H9 (cell line): ENCODE results near the gene SPDL1. TPM values are rescaled to one million over a fixed set of nuclear protein-coding genes. Genes with fewer than 3 reads are reported as not detected.

Source experiments
- DNase-seq: peaks from one replicate; pipeline ENCODE4 v3.0.0-alpha.2; 2017
- H2AFZ ChIP-seq: one replicate; pipeline ENCODE4 v1.6.1; 2013; ENCODE audit warnings: mild to moderate bottlenecking, low read length, control low read depth, moderate library complexity
- H2AK5ac ChIP-seq: 2 replicates; pipeline ENCODE4 v1.6.1; 2013; ENCODE audit warnings: low read length, control low read depth, mixed read lengths; ENCODE audit not compliant: insufficient read length
- H2BK120ac ChIP-seq: one replicate; pipeline ENCODE4 v1.6.1; 2013; ENCODE audit warnings: low read depth, mild to moderate bottlenecking, low read length, control low read depth, inconsistent platforms; ENCODE audit not compliant: poor library complexity, severe bottlenecking
- H2BK12ac ChIP-seq: 2 replicates; pipeline ENCODE4 v1.6.1; 2013; ENCODE audit warnings: low read length, control low read depth, mixed read lengths, low read depth; ENCODE audit not compliant: insufficient read length
- H2BK15ac ChIP-seq: 2 replicates; pipeline ENCODE4 v1.6.1; 2013; ENCODE audit warnings: low read depth, low read length, control low read depth
- H2BK20ac ChIP-seq: one replicate; pipeline ENCODE4 v1.6.1; 2013; ENCODE audit warnings: low read depth, mild to moderate bottlenecking, low read length, control low read depth, inconsistent platforms; ENCODE audit not compliant: poor library complexity, severe bottlenecking
- H2BK5ac ChIP-seq: 2 replicates; pipeline ENCODE4 v1.6.1; 2013; ENCODE audit warnings: low read length, control low read depth, mixed read lengths; ENCODE audit not compliant: insufficient read length
- H3K14ac ChIP-seq: 2 replicates; pipeline ENCODE4 v1.6.1; 2013; ENCODE audit warnings: low read length, control low read depth; ENCODE audit not compliant: insufficient read depth
- H3K18ac ChIP-seq: 2 replicates; pipeline ENCODE4 v1.6.1; 2013; ENCODE audit warnings: low read depth, mild to moderate bottlenecking, mixed read lengths, low read length, control low read depth; ENCODE audit not compliant: insufficient read length
- H3K23ac ChIP-seq: 2 replicates; pipeline ENCODE4 v1.6.1; 2013; ENCODE audit warnings: low read length, control low read depth, mixed read lengths, low read depth; ENCODE audit not compliant: insufficient read length
- H3K23me2 ChIP-seq: 2 replicates; pipeline ENCODE4 v1.6.1; 2013; ENCODE audit warnings: low read depth, mild to moderate bottlenecking, mixed read lengths, low read length, control low read depth; ENCODE audit not compliant: insufficient read length, poor library complexity, severe bottlenecking
- H3K27ac ChIP-seq: 2 replicates; pipeline ENCODE4 v1.5.1; 2013; ENCODE audit warnings: low read length, control low read depth, mixed read lengths, low read depth; ENCODE audit not compliant: insufficient read length
- H3K27me3 ChIP-seq: 2 replicates; pipeline ENCODE4 v1.6.1; 2013; ENCODE audit warnings: low read length, control low read depth, inconsistent platforms; ENCODE audit not compliant: insufficient read depth
- H3K4ac ChIP-seq: 2 replicates; pipeline ENCODE4 v1.6.1; 2013; ENCODE audit warnings: low read depth, mild to moderate bottlenecking, control low read depth, inconsistent platforms, low read length, moderate library complexity
- H3K4me1 ChIP-seq: 2 replicates; pipeline ENCODE4 v1.6.1; 2013; ENCODE audit warnings: low read length, control low read depth, inconsistent platforms; ENCODE audit not compliant: insufficient read depth
- H3K4me2 ChIP-seq: 2 replicates; pipeline ENCODE4 v1.6.1; 2013; ENCODE audit warnings: low read length, control low read depth, mixed read lengths; ENCODE audit not compliant: insufficient read length, insufficient read depth
- H3K56ac ChIP-seq: 2 replicates; pipeline ENCODE4 v1.6.1; 2013; ENCODE audit warnings: low read depth, mild to moderate bottlenecking, mixed read lengths, low read length, control low read depth; ENCODE audit not compliant: insufficient read length
- H3K79me1 ChIP-seq: 2 replicates; pipeline ENCODE4 v1.6.1; 2013; ENCODE audit warnings: low read depth, mild to moderate bottlenecking, moderate library complexity, low read length, control low read depth, inconsistent platforms; ENCODE audit not compliant: insufficient read depth, poor library complexity, severe bottlenecking
- H3K79me2 ChIP-seq: 2 replicates; pipeline ENCODE4 v1.6.1; 2013; ENCODE audit warnings: low read length, control low read depth, inconsistent platforms; ENCODE audit not compliant: insufficient read depth
- H3K9ac ChIP-seq: 2 replicates; pipeline ENCODE4 v1.6.1; 2013; ENCODE audit warnings: low read length, control low read depth, mixed read lengths; ENCODE audit not compliant: insufficient read length; ENCODE audit errors: extremely low read depth
- H3K9me3 ChIP-seq: one replicate; pipeline ENCODE4 v1.6.1; 2013; ENCODE audit warnings: low read depth, low read length, inconsistent platforms; ENCODE audit not compliant: control insufficient read depth
- H3T11ph ChIP-seq: one replicate; pipeline ENCODE4 v1.6.1; 2013; ENCODE audit warnings: mild to moderate bottlenecking, low read length, control low read depth, inconsistent platforms
- H4K20me1 ChIP-seq: one replicate; pipeline ENCODE4 v1.6.1; 2013; ENCODE audit not compliant: control insufficient read depth, insufficient read length, insufficient read depth
- H4K5ac ChIP-seq: 2 replicates; pipeline ENCODE4 v1.6.1; 2013; ENCODE audit warnings: low read depth, mild to moderate bottlenecking, mixed read lengths, low read length, control low read depth; ENCODE audit not compliant: insufficient read length
- H4K8ac ChIP-seq: replicated peaks from 2 replicates; pipeline ENCODE4 v1.6.1; 2013; ENCODE audit warnings: low read length, control low read depth, mixed read lengths, low read depth; ENCODE audit not compliant: insufficient read length
- H4K91ac ChIP-seq: 2 replicates; pipeline ENCODE4 v1.6.1; 2013; ENCODE audit warnings: low read depth, mild to moderate bottlenecking, moderate library complexity, mixed read lengths, low read length, control low read depth; ENCODE audit not compliant: insufficient read length
- H3K27ac Mint-ChIP-seq, 3 experiments: 2 replicates in 2 of 3; 3 replicates in 1 of 3; pipeline ENCODE4 v1.8.0; 2020 to 2021; ENCODE audit warnings: mixed read lengths in 3 of 3, mild to moderate bottlenecking in 1 of 3, moderate library complexity in 1 of 3
- H3K27me3 Mint-ChIP-seq: 2 replicates; pipeline ENCODE4 v1.8.0; 2021; ENCODE audit warnings: low read depth, mild to moderate bottlenecking, moderate library complexity, mixed read lengths
- H3K36me3 Mint-ChIP-seq, 3 experiments: 2 replicates in 2 of 3; 3 replicates in 1 of 3; pipeline ENCODE4 v1.8.0; 2020 to 2021; ENCODE audit warnings: low read depth in 3 of 3, mixed read lengths in 3 of 3; ENCODE audit not compliant: insufficient read depth in 1 of 3
- H3K4me1 Mint-ChIP-seq, 2 experiments: 2 replicates each; pipeline ENCODE4 v1.8.0; 2020; ENCODE audit warnings: mixed read lengths in 2 of 2
- H3K4me3 Mint-ChIP-seq, 2 experiments: 2 replicates in 1 of 2; 3 replicates in 1 of 2; pipeline ENCODE4 v1.8.0; 2020 to 2021; ENCODE audit warnings: mild to moderate bottlenecking in 2 of 2, mixed read lengths in 2 of 2, moderate library complexity in 1 of 2
- H3K9me3 Mint-ChIP-seq, 2 experiments: 2 replicates in 1 of 2; 3 replicates in 1 of 2; pipeline ENCODE4 v1.8.0; 2020; ENCODE audit warnings: mild to moderate bottlenecking in 2 of 2, mixed read lengths in 2 of 2, moderate library complexity in 1 of 2
- CTCF ChIP-seq: fragments of 200-600 bp; sonication (generic); conservative IDR thresholded peaks from 3 replicates; pipeline ENCODE4 v1.8.0; 2021; ENCODE audit warnings: antibody characterized with exemption, mild to moderate bottlenecking
- WGBS: extraction: QIAGEN DNeasy Blood & Tissue Kit; methylation state at CpG from one replicate; pipeline ENCODE4 v1.1.7; 2013; ENCODE audit warnings: missing lambda C conversion rate, low lambda C conversion rate, mixed read lengths; ENCODE audit not compliant: insufficient read length; ENCODE audit errors: extremely low coverage; 5-methylcytosine and 5-hydroxymethylcytosine counted together
- total RNA-seq: library from RNA; stranded (reverse); gene quantifications from 2 replicates; pipeline ENCODE4 v1.2.1, GENCODE V29; 2021

The SPDL1 gene
- total RNA-seq, 1 experiment from 2014 or later: 49.4 TPM

- no peak overlapping the region for H2BK120ac ChIP-seq
- no peak overlapping the region for H4K91ac ChIP-seq
- H3K36me3 Mint-ChIP-seq: no peaks in the 10 kb centered on the region; a peak in 1 of 7 replicates
- no peak overlapping the region for H2BK15ac ChIP-seq
- no peak overlapping the region for H3K9ac ChIP-seq
- H3K56ac ChIP-seq: no peak overlapping the region
- TF ChIP-seq CTCF: no peak
- WGBS: no CpG with 5 or more reads among the region's 1 CpG
- no peak overlapping the region for H3K27ac Mint-ChIP-seq
- H4K20me1 ChIP-seq: no peaks in the 10 kb centered on the region
- no peak overlapping the region for H3K27ac ChIP-seq
- H3K4me3 Mint-ChIP-seq: no peak overlapping the region
- H3K4me1 ChIP-seq: no peaks in the 10 kb centered on the region
- H3K14ac ChIP-seq: no peak overlapping the region
- no peak overlapping the region for H2BK20ac ChIP-seq
- no peak overlapping the region for H4K5ac ChIP-seq
- H2BK12ac ChIP-seq: no peak overlapping the region
- no peak overlapping the region for H4K8ac ChIP-seq
- H3K4ac ChIP-seq: no peak overlapping the region
- no peak overlapping the region for H3K23ac ChIP-seq
- H3K27me3 ChIP-seq: no peaks in the 10 kb centered on the region; the same call in 1 of the 2 replicates
- no peak for DNase-seq
- peaks cover 0 to 8% of the 10 kb centered on the region in 2 experiments; a peak in 2 of 5 replicates for H3K9me3 Mint-ChIP-seq
- H3K27me3 Mint-ChIP-seq: peaks cover 18% of the 10 kb centered on the region
- no peak overlapping the region for H2AFZ ChIP-seq
- H3K79me1 ChIP-seq: no peaks in the 10 kb centered on the region
- no peaks in the 10 kb centered on the region for H3K23me2 ChIP-seq
- H3K18ac ChIP-seq: no peak overlapping the region
- H3K79me2 ChIP-seq: no peaks in the 10 kb centered on the region
- H3K4me2 ChIP-seq: no peak overlapping the region
- no peaks in the 10 kb centered on the region for H3K9me3 ChIP-seq
- H2BK5ac ChIP-seq: no peak overlapping the region
- no peak overlapping the region for H3T11ph ChIP-seq
- H3K4me1 Mint-ChIP-seq: no peaks in the 10 kb centered on the region
- no peak overlapping the region for H2AK5ac ChIP-seq
Observed at GRCh38 chr5:169549453-169550100, 34.0 kb upstream of the SPDL1 start.
